Mammary epithelial cell (primary cell): Measurements from ENCODE around the gene CLCN2.

Experiments used
- CTCF ChIP-seq, 2 donors: IDR thresholded peaks in 1 of 2; conservative IDR thresholded peaks in 1 of 2; 2 replicates each; pipeline ENCODE4 v1.5.1; 2011 to 2012; ENCODE audit warnings: inconsistent platforms in 2 of 2, low read length in 2 of 2, mild to moderate bottlenecking in 2 of 2, control low read depth in 1 of 2, low read depth in 1 of 2; ENCODE audit not compliant: insufficient read depth in 1 of 2; ENCODE audit errors: extremely low read depth in 1 of 2
- EZH2 ChIP-seq: IDR thresholded peaks from 2 replicates; pipeline ENCODE4 v1.6.1; 2012; ENCODE audit warnings: low read length, inconsistent platforms, borderline replicate concordance

GRCh38 chr3:184321666-184322065 lies 39.7 kb downstream of the CLCN2 start:
- no peak for TF ChIP-seq CTCF (conservative IDR thresholded peaks at IDR 0.05 in 1 of 2, IDR thresholded peaks at IDR 0.05 in 1 of 2; ENCODE audit: extremely low read depth in 1 of 2, insufficient read depth in 1 of 2, low read depth in 1 of 2, low read length in 2 of 2)
- TF ChIP-seq EZH2 = no peak
